Measurements from ENCODE around the gene B3GNT8. TPM values are rescaled to one million over a fixed set of nuclear protein-coding genes. Genes with fewer than 3 reads are reported as not detected.
"Not testable (repeated sequence)": the region's sequence is repeated elsewhere in the genome, so short reads cannot be mapped to it uniquely, and the experiment has no call there.

The B3GNT8 gene
- total RNA-seq, 1 experiment from 2014 or later, result 3.7 TPM

GRCh38 chr19:41435936-41436673 is 8.9 kb upstream of the B3GNT8 start:
- intact Hi-C loops (cut with micrococcal nuclease; ENCODE audit: unreplicated experiment), result no loop called here
- H3K4me3 ChIP-seq (ENCODE audit: low read depth, low read length), result no peak overlapping the region
- H3K27me3 ChIP-seq (replicated peaks; ENCODE audit: control insufficient read depth, insufficient read depth, low read length), result no peaks in the 10 kb centered on the region
- H3K4me3 Mint-ChIP-seq (ENCODE audit: unreplicated experiment), result no peak overlapping the region
- POLR2A ChIA-PET, result no interaction called here
- H3K27me3 Mint-ChIP-seq (ENCODE audit: insufficient read depth, unreplicated experiment), result no peaks in the 10 kb centered on the region
- peaks cover 6% of the 10 kb centered on the region for H3K4me1 Mint-ChIP-seq (ENCODE audit: low read depth, unreplicated experiment)
- DNase-seq, result no peak
- TF ChIP-seq CTCF (IDR thresholded peaks at IDR 0.05; ENCODE audit: insufficient read depth in 1 of 2, low read depth in 1 of 2, low read length in 1 of 2, severe bottlenecking in 1 of 2, unreplicated experiment in 1 of 2), result no peak
- H3K36me3 Mint-ChIP-seq (ENCODE audit: insufficient read depth, unreplicated experiment), result peaks cover 21% of the 10 kb centered on the region
- no peaks in the 10 kb centered on the region for H3K4me1 ChIP-seq
- peaks cover 1% of the 10 kb centered on the region for H3K36me3 ChIP-seq (ENCODE audit: control insufficient read depth, insufficient read depth, low read length)
- no peaks in the 10 kb centered on the region for H3K9me3 Mint-ChIP-seq (ENCODE audit: unreplicated experiment)
- no peaks in the 10 kb centered on the region for H3K9me3 ChIP-seq
- BruUV-seq (replicated peaks), result no TSS peak
- H3K27ac Mint-ChIP-seq (ENCODE audit: unreplicated experiment), result no peak overlapping the region
- CTCF ChIA-PET, result interaction anchor here (0.7 kb wide), 1 partner anchor 9 kb away, joined by 3 read pairs; the partner anchor contains the start of gene B3GNT8

DNA sequence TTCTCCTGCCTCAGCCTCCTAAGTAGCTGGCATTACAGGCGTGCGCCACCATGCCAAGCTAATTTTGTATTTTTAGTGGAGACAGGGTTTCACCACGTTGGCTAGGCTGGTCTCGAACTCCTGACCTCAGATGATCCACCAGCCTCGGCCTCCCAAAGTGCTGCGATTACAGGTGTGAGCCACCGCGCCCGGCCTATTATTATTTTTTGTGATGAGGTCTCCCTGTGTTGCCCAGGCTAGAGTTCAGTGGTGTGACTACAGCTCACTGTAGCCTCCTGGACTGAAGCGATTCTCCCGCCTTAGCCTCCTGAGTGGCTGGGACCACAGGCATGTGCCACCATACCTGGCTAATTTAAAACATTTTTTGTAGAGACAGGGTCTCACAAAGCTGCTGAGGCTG is 8.2 kb upstream of the B3GNT8 start:
- BruUV-seq (replicated peaks); H3K4me1 Mint-ChIP-seq (ENCODE audit: low read depth, unreplicated experiment); H3K27me3 ChIP-seq (replicated peaks; ENCODE audit: control insufficient read depth, insufficient read depth, low read length); H3K4me3 Mint-ChIP-seq (ENCODE audit: unreplicated experiment); H3K9me3 Mint-ChIP-seq (ENCODE audit: unreplicated experiment); DNase-seq; H3K27me3 Mint-ChIP-seq (ENCODE audit: insufficient read depth, unreplicated experiment); H3K27ac Mint-ChIP-seq (ENCODE audit: unreplicated experiment); intact Hi-C loops (cut with micrococcal nuclease; ENCODE audit: unreplicated experiment); H3K4me3 ChIP-seq (ENCODE audit: low read depth, low read length); H3K9me3 ChIP-seq; H3K36me3 ChIP-seq (ENCODE audit: control insufficient read depth, insufficient read depth, low read length); H3K4me1 ChIP-seq: not testable (repeated sequence)
- H3K36me3 Mint-ChIP-seq (ENCODE audit: insufficient read depth, unreplicated experiment), result peaks cover 22% of the 10 kb centered on the region
- ChIA-PET POLR2A (interaction anchor here (0.7 kb wide), 1 partner anchor 128 kb away, joined by 5 read pairs; no protein-coding TSS in a partner anchor), CTCF (interaction anchor here (0.6 to 0.7 kb wide), 2 partner anchors 8 to 86 kb away, joined by 3 read pairs; partner anchors contain the start of gene B3GNT8)

DNA sequence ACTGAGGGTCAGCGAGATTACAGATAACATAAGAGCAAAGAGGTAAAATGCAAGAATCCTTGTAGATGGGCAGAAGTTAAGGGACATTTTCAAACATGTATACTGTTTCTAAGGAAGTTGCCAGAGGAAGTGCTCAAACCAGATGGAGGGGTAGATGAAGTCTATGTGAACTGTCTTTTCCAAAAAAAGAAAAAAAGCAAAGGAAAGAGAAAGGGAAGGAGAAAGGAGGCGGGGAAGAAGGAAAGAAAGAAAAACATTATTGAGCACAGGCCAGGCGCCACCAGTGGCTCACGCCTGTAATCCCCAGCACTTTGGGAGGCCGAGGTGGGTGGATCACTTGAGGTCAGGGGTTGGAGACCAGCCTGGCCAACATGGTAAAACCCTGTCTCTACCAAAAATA is 7.3 kb upstream of the B3GNT8 start:
- Mint-ChIP-seq H3K36me3 (ENCODE audit: insufficient read depth, unreplicated experiment) (peaks cover 22% of the 10 kb centered on the region), H3K4me1 (ENCODE audit: low read depth, unreplicated experiment) (peaks cover 6% of the 10 kb centered on the region), H3K9me3 (ENCODE audit: unreplicated experiment) (no peaks in the 10 kb centered on the region), H3K4me3 (ENCODE audit: unreplicated experiment) (no peak overlapping the region), H3K27ac (ENCODE audit: unreplicated experiment) (no peak overlapping the region), H3K27me3 (ENCODE audit: insufficient read depth, unreplicated experiment) (no peaks in the 10 kb centered on the region)
- Histone ChIP-seq H3K4me3 (ENCODE audit: low read depth, low read length) (no peak overlapping the region), H3K36me3 (ENCODE audit: control insufficient read depth, insufficient read depth, low read length) (peaks cover 1% of the 10 kb centered on the region), H3K9me3 (no peaks in the 10 kb centered on the region), H3K4me1 (no peaks in the 10 kb centered on the region), H3K27me3 (replicated peaks; ENCODE audit: control insufficient read depth, insufficient read depth, low read length) (no peaks in the 10 kb centered on the region)
- DNase-seq, result no peak
- intact Hi-C loops (cut with micrococcal nuclease; ENCODE audit: unreplicated experiment), result no loop called here
- CTCF ChIA-PET, result no interaction called here
- POLR2A ChIA-PET, result no interaction called here
- TF ChIP-seq CTCF (IDR thresholded peaks at IDR 0.05; ENCODE audit: insufficient read depth in 1 of 2, low read depth in 1 of 2, low read length in 1 of 2, severe bottlenecking in 1 of 2, unreplicated experiment in 1 of 2), result no peak
- no TSS peak for BruUV-seq (replicated peaks)

Measured in Caco-2 (cell line).